Amniotic epithelial cell (primary cell): ENCODE data around the gene AKNA.
A peak's percentile ranks its signal among the peaks of the same experiment; 100 is the strongest.

Source experiments
- DNase-seq: peaks from one replicate; pipeline ENCODE4 v3.0.0-alpha.2; 2010; ENCODE audit warnings: low read depth

The AKNA gene

GRCh38 chr9:114416906-114417305 lies 29.1 kb upstream of the AKNA start:
- no peak for DNase-seq

- DNase-seq: peak; percentile 26
These were observed 28.5 kb upstream of the AKNA start for GRCh38 chr9:114416290-114416689.

- no peak for DNase-seq
These were observed 26.6 kb upstream of the AKNA start for GRCh38 chr9:114414346-114414745.

GRCh38 chr9:114413861-114414301 lies 26.1 kb upstream of the AKNA start:
- peak; percentile 24 for DNase-seq

GRCh38 chr9:114412048-114412683 lies 24.4 kb upstream of the AKNA start:
- DNase-seq: no peak

- no peak for DNase-seq
These were observed 23.7 kb upstream of the AKNA start for GRCh38 chr9:114411452-114411851.

- DNase-seq: no peak
These were observed 23.1 kb upstream of the AKNA start for GRCh38 chr9:114410910-114411309.

GRCh38 chr9:114409842-114410241 lies 22.1 kb upstream of the AKNA start:
- no peak for DNase-seq

- DNase-seq: peak; percentile 72
These were observed 21.5 kb upstream of the AKNA start for GRCh38 chr9:114409103-114409780.

- DNase-seq: no peak
These were observed 20.9 kb upstream of the AKNA start for GRCh38 chr9:114408645-114409044.

- DNase-seq: no peak
These were observed 20.1 kb upstream of the AKNA start for GRCh38 chr9:114407889-114408288.

- no peak for DNase-seq
These were observed 18.7 kb upstream of the AKNA start for GRCh38 chr9:114406441-114406840.

- peak; percentile 64 for DNase-seq
These were observed 17.7 kb upstream of the AKNA start for GRCh38 chr9:114405294-114406034.

- DNase-seq: no peak
These were observed 16.7 kb upstream of the AKNA start for GRCh38 chr9:114404531-114404930.

- DNase-seq: no peak
These were observed 15.5 kb upstream of the AKNA start for GRCh38 chr9:114403153-114403756.

- no peak for DNase-seq
These were observed 13.6 kb upstream of the AKNA start for GRCh38 chr9:114401344-114401743.

- no peak for DNase-seq
These were observed 13.0 kb upstream of the AKNA start for GRCh38 chr9:114400772-114401171.

GRCh38 chr9:114400219-114400618 lies 12.4 kb upstream of the AKNA start:
- DNase-seq: no peak

GRCh38 chr9:114399381-114399780 lies 11.6 kb upstream of the AKNA start:
- DNase-seq: no peak

- DNase-seq: peak; percentile 83
These were observed 10.2 kb upstream of the AKNA start for GRCh38 chr9:114397848-114398605.

GRCh38 chr9:114397219-114397847 lies 9.6 kb upstream of the AKNA start:
- DNase-seq: no peak
